ENCODE data around the gene ITM2B.

DNA sequence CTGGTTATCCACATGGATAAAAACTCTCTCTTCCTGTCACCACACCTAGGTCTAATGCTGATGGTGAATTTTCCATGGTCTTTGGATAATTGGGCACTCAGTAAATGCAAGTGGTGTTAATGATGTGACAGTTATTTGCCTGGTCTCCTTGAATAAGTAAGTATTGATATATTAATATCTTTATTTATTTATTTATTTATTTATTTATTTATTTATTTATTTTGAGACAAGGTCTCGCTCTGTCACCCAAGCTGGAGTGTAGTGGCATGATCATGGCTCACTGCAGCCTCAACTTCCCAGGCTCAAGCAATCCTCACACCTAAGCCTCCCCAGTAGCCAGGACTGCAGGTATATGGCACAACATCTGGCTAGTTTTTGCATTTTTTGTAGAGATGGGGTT is 46.3 kb upstream of the ITM2B start:
- TF ChIP-seq, protein P1, sequence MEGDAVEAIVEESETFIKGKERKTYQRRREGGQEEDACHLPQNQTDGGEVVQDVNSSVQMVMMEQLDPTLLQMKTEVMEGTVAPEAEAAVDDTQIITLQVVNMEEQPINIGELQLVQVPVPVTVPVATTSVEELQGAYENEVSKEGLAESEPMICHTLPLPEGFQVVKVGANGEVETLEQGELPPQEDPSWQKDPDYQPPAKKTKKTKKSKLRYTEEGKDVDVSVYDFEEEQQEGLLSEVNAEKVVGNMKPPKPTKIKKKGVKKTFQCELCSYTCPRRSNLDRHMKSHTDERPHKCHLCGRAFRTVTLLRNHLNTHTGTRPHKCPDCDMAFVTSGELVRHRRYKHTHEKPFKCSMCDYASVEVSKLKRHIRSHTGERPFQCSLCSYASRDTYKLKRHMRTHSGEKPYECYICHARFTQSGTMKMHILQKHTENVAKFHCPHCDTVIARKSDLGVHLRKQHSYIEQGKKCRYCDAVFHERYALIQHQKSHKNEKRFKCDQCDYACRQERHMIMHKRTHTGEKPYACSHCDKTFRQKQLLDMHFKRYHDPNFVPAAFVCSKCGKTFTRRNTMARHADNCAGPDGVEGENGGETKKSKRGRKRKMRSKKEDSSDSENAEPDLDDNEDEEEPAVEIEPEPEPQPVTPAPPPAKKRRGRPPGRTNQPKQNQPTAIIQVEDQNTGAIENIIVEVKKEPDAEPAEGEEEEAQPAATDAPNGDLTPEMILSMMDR (IDR thresholded peaks at IDR 0.05; ENCODE audit: low read depth, low read length, poor library complexity, severe bottlenecking): no peak
- no peak for TF ChIP-seq EZH2phosphoT487 (IDR thresholded peaks at IDR 0.05; ENCODE audit: borderline replicate concordance, low read length)

Data from DOHH2 (cell line).